ENCODE data around the gene AUTS2.

DNA sequence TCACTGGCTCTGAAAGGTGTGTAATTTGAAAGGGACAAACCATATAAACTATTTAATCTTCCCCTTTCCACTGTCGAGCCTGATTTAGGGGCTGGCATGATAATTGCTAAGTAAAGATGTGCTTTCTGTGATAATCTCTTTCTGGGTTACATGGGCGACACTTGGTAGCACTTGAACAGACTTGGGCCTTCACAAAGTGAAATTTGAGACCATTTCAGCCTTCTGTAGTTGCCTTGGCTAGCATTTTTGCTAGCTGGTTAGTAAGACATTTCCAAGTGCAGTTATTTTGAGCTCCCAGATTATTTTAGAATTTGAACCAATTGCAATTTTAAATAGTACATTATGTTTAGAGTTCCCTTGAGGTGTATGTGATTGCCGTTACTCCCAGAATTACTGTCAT, 1101.0 kb downstream of the AUTS2 start:
- TF ChIP-seq EZH2 (IDR thresholded peaks at IDR 0.05; ENCODE audit: insufficient read depth, poor library complexity, severe bottlenecking): no peak
- TF ChIP-seq EZH2phosphoT487 (IDR thresholded peaks at IDR 0.05; ENCODE audit: insufficient read depth, low read depth): no peak

Data from GM23248 (cell line).